Neutrophil (primary cell): ENCODE data around the gene RCSD1.

ENCODE experiments used
- H3K27ac ChIP-seq: fragments of 200-600 bp; sonication (generic); 2 replicates; pipeline ENCODE4 v1.5.1; 2016; ENCODE audit warnings: mild to moderate bottlenecking, moderate library complexity
- H3K27me3 ChIP-seq: fragments of 200-600 bp; sonication (generic); 2 replicates; pipeline ENCODE4 v1.6.0; 2016; ENCODE audit warnings: mild to moderate bottlenecking
- H3K36me3 ChIP-seq: fragments of 200-600 bp; sonication (generic); 2 replicates; pipeline ENCODE4 v1.5.1; 2017
- H3K4me1 ChIP-seq, 2 experiments: fragments of 200-600 bp in 1 of 2; sonication (generic) in 1 of 2; 1 replicate in 1 of 2; 2 replicates in 1 of 2; pipeline versions ENCODE4 v1.5.1 to v1.6.1; 2013 to 2016; ENCODE audit warnings: low read depth in 1 of 2, low read length in 1 of 2, mild to moderate bottlenecking in 1 of 2, moderate library complexity in 1 of 2; ENCODE audit not compliant: control insufficient read depth in 1 of 2, insufficient read depth in 1 of 2
- H3K4me3 ChIP-seq, 2 experiments: fragments of 200-600 bp in 1 of 2; sonication (generic) in 1 of 2; 1 replicate in 1 of 2; 2 replicates in 1 of 2; pipeline ENCODE4 v1.5.1; 2013 to 2016; ENCODE audit warnings: low read depth in 1 of 2, low read length in 1 of 2, mild to moderate bottlenecking in 1 of 2, moderate library complexity in 1 of 2
- H3K9me3 ChIP-seq: fragments of 200-600 bp; sonication (generic); 2 replicates; pipeline ENCODE4 v1.5.1; 2016
- CTCF ChIP-seq: fragments of 200-600 bp; sonication (generic); IDR thresholded peaks from 2 replicates; pipeline ENCODE4 v1.5.1; 2016; ENCODE audit warnings: antibody characterized with exemption

The RCSD1 gene

DNA sequence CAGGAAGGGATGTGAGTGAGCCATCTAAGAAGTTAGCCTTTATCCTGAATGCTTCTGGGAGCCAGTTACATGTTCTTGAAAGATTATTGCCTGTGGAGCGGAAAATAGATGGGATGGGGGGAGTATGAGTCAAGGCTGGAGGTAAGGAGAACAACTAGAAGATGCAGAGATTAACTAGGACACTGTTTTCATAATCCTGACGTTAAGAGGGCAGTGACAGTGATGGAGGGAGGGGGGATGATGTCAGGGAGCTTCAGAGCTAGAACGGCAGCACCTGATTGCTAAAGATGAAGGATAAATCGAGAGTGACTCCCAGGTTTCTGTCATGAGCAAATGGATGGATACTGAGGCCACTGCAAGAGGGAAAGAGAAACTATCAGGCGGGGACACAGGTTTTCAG, 10.0 kb upstream of the RCSD1 start:
- Histone ChIP-seq H3K27me3 (no peaks in the 10 kb centered on the region), H3K4me3 (no peak overlapping the region), H3K27ac (peak overlapping the region; percentile 91), H3K4me1 (peaks cover 71% of the 10 kb centered on the region in 2 experiments), H3K36me3 (no peaks in the 10 kb centered on the region), H3K9me3 (no peaks in the 10 kb centered on the region)
- no peak for TF ChIP-seq CTCF

GRCh38 chr1:167621780-167622313, 8.2 kb upstream of the RCSD1 start:
- Histone ChIP-seq H3K27ac (peak overlapping the region; percentile 65), H3K36me3 (no peaks in the 10 kb centered on the region), H3K4me3 (no peak overlapping the region), H3K27me3 (no peaks in the 10 kb centered on the region), H3K4me1 (peaks cover 65 to 67% of the 10 kb centered on the region in 2 experiments), H3K9me3 (no peaks in the 10 kb centered on the region)
- no peak for TF ChIP-seq CTCF

DNA sequence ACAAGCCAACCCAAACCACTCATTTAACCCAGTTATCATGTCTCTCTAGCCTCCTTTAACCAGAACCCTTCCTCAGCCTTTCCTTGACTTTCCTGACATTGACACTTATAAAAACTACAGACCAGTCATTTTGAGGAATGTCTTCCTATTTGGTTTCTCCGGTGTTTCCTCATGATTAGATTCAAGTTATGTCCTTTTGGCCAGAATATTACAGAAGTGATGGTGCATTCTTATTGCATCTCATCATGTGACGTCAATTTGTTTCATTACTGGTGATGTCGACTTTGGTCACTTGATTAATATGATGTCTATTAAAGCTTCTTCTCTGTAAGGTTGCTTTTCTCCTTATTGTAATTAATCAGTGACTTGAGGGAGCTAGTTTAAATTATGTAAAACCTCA, 6.1 kb upstream of the RCSD1 start:
- no peak overlapping the region for H3K27ac ChIP-seq
- peaks cover 65 to 67% of the 10 kb centered on the region in 2 experiments for H3K4me1 ChIP-seq
- TF ChIP-seq CTCF, result no peak
- no peak overlapping the region for H3K4me3 ChIP-seq
- H3K9me3 ChIP-seq, result no peaks in the 10 kb centered on the region
- H3K27me3 ChIP-seq, result no peaks in the 10 kb centered on the region
- H3K36me3 ChIP-seq, result no peaks in the 10 kb centered on the region

DNA sequence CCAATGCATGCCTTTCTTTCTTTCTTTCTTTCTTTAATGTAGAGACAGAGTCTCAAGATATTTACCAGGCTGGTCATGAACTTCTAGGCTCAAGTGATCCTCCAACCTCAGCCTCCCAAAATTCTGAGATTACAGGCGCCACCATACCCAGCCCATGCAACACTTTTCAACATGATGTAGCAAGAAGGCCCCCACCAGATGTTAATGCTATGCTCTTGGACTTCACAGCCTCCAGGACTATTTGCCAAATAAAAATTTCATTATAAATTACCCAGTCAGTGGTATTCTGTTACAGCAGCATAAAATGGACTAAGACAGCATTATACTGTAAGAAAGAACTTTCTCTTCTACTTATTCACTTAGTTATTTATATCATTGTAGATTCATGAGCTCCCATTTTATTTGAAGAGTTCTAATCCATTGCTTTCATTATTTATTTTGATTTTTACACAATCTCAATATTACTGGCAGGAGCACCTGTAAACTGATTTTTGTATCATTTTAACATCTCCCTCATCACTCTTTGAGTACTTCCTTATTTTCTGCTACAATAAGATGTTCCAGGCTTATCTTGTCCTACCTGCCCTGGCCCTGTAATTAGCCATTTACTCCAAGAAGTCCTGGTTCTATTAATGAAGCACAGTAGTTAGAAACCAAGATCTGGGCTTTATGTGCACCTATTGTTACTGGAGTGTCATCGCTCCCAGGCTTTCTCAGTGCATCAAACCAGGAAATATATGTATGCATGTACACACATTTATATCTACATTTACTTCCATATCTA, 4.8 kb upstream of the RCSD1 start:
- Histone ChIP-seq H3K27ac (no peak overlapping the region), H3K4me1 (peaks cover 62 to 65% of the 10 kb centered on the region in 2 experiments)
- TF ChIP-seq CTCF, result no peak

GRCh38 chr1:167627615-167627864, 2.5 kb upstream of the RCSD1 start:
- Histone ChIP-seq H3K27ac (peak overlapping the region; percentile 99), H3K27me3 (no peaks in the 10 kb centered on the region), H3K4me1 (peaks cover 57 to 59% of the 10 kb centered on the region in 2 experiments), H3K4me3 (peak overlapping the region; percentile 32 to 90), H3K9me3 (no peaks in the 10 kb centered on the region), H3K36me3 (no peaks in the 10 kb centered on the region)
- no peak for TF ChIP-seq CTCF

More for the DNA sequence above, 4.8 kb upstream of the RCSD1 start:
- Histone ChIP-seq H3K9me3 (no peaks in the 10 kb centered on the region), H3K36me3 (no peaks in the 10 kb centered on the region), H3K27me3 (no peaks in the 10 kb centered on the region), H3K4me3 (no peak overlapping the region)
